Measurements from ENCODE around the gene RANBP17.

RANBP17 gene

GRCh38 chr5:171316258-171317121 lies 454.7 kb downstream of the RANBP17 start:
- TF ChIP-seq GABPA (IDR thresholded peaks at IDR 0.05; ENCODE audit: low read depth) (no peak), SPI1 (IDR thresholded peaks at IDR 0.05; ENCODE audit: borderline replicate concordance, low read depth) (no peak), POLR2AphosphoS5 (IDR thresholded peaks at IDR 0.05; ENCODE audit: low read depth) (no peak), CTCF (IDR thresholded peaks at IDR 0.05; ENCODE audit: insufficient read depth, low read length) (no peak), REST (IDR thresholded peaks at IDR 0.05; ENCODE audit: insufficient replicate concordance, low read depth) (no peak)
- H3K4me3 ChIP-seq (replicated peaks; ENCODE audit: insufficient read depth, low read length): no peak overlapping the region
- H3K27me3 ChIP-seq (ENCODE audit: insufficient read depth, poor library complexity, severe bottlenecking): peaks cover 76% of the 10 kb centered on the region

GRCh38 chr5:171317230-171317629 lies 455.4 kb downstream of the RANBP17 start:
- Histone ChIP-seq H3K27ac (replicated peaks) (no peak overlapping the region), H3K27me3 (ENCODE audit: insufficient read depth, poor library complexity, severe bottlenecking) (peaks cover 76% of the 10 kb centered on the region), H3K4me3 (replicated peaks; ENCODE audit: insufficient read depth, low read length) (no peak overlapping the region)
- no peak for DNase-seq (ENCODE audit: low read depth in 1 of 2, low spot score in 1 of 2)
- TF ChIP-seq GABPA (IDR thresholded peaks at IDR 0.05; ENCODE audit: low read depth) (no peak), SPI1 (IDR thresholded peaks at IDR 0.05; ENCODE audit: borderline replicate concordance, low read depth) (no peak), CTCF (IDR thresholded peaks at IDR 0.05; ENCODE audit: insufficient read depth, low read length) (no peak), POLR2AphosphoS5 (IDR thresholded peaks at IDR 0.05; ENCODE audit: low read depth) (no peak), REST (IDR thresholded peaks at IDR 0.05; ENCODE audit: insufficient replicate concordance, low read depth) (no peak)

More at GRCh38 chr5:171316258-171317121, 454.7 kb downstream of the RANBP17 start:
- H3K27ac ChIP-seq (replicated peaks): no peak overlapping the region
- DNase-seq (ENCODE audit: low read depth in 1 of 2, low spot score in 1 of 2): no peak

GRCh38 chr5:171318026-171318425 lies 456.2 kb downstream of the RANBP17 start:
- no peak for TF ChIP-seq CTCF (IDR thresholded peaks at IDR 0.05; ENCODE audit: insufficient read depth, low read length)
- TF ChIP-seq GABPA (IDR thresholded peaks at IDR 0.05; ENCODE audit: low read depth): no peak
- TF ChIP-seq REST (IDR thresholded peaks at IDR 0.05; ENCODE audit: insufficient replicate concordance, low read depth): no peak
- no peak for TF ChIP-seq SPI1 (IDR thresholded peaks at IDR 0.05; ENCODE audit: borderline replicate concordance, low read depth)
- no peak for TF ChIP-seq POLR2AphosphoS5 (IDR thresholded peaks at IDR 0.05; ENCODE audit: low read depth)
- Histone ChIP-seq H3K4me3 (replicated peaks; ENCODE audit: insufficient read depth, low read length) (no peak overlapping the region), H3K27me3 (ENCODE audit: insufficient read depth, poor library complexity, severe bottlenecking) (peaks cover 73% of the 10 kb centered on the region), H3K27ac (replicated peaks) (no peak overlapping the region)
- no peak for DNase-seq (ENCODE audit: low read depth in 1 of 2, low spot score in 1 of 2)

Measured in HL-60 (cell line).